Fibroblast of pulmonary artery (primary cell): ENCODE data around the gene NAT9.

Experiments
- DNase-seq: peaks from one replicate; pipeline ENCODE4 v3.0.0-alpha.2; 2010; ENCODE audit warnings: low read depth
- H3K4me3 ChIP-seq: replicated peaks from 2 replicates; pipeline ENCODE4 v1.5.1; 2011; ENCODE audit warnings: low read depth, mild to moderate bottlenecking, control low read depth, low read length, moderate library complexity
- CTCF ChIP-seq: IDR thresholded peaks from 2 replicates; pipeline ENCODE4 v1.5.1; 2011; ENCODE audit warnings: mild to moderate bottlenecking, control low read depth, low read length, inconsistent platforms; ENCODE audit errors: missing control alignments

Gene NAT9

GRCh38 chr17:74768763-74769114, 7.4 kb downstream of the NAT9 start:
- TF ChIP-seq CTCF, result no peak
- no peak for DNase-seq
- H3K4me3 ChIP-seq, result no peak overlapping the region

GRCh38 chr17:74768069-74768762, 7.9 kb downstream of the NAT9 start:
- no peak overlapping the region for H3K4me3 ChIP-seq
- peak; percentile 53 for DNase-seq
- no peak for TF ChIP-seq CTCF

DNA sequence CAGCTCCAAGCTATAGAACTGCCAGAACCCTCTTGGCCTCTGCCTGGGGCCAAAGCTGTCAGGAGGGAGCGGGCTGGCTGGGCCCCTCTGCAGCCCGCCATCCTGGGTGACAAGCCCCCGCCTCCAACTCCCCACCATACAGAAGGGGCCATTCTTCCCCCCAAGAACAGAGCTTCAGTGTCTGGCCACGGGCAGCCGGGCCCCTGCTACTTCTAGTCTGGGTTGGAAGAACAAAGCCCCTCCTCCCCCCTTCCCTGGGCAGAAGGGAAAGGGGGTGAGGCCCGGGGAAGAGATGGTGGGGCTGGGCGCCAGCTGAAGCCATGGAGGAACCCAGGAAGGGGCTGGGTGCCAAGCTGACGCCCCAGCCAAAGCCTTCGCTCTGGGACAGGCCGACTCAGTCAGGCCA, 9.0 kb downstream of the NAT9 start:
- no peak for DNase-seq
- H3K4me3 ChIP-seq, result no peak overlapping the region
- no peak for TF ChIP-seq CTCF

DNA sequence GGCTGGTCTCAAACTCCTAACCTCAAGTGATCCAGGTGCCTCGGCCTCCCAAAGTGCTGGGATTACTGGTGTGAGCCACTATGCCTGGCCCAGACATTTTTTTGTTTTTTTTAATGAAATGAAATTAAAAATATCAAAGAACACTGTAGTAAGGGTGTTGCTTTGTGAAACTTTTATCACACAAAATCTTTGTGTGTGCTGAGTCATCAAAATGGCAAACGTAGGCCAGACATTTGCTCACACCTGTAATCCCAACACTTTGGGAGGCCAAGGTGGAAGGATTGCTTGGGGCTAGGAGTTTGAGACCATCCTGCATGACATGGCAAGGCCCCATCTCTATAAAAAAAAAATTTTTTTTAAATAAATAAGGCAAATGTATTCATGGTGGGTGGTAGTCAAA, 9.7 kb downstream of the NAT9 start:
- TF ChIP-seq CTCF, result no peak
- H3K4me3 ChIP-seq, result no peak overlapping the region
- no peak for DNase-seq

DNA sequence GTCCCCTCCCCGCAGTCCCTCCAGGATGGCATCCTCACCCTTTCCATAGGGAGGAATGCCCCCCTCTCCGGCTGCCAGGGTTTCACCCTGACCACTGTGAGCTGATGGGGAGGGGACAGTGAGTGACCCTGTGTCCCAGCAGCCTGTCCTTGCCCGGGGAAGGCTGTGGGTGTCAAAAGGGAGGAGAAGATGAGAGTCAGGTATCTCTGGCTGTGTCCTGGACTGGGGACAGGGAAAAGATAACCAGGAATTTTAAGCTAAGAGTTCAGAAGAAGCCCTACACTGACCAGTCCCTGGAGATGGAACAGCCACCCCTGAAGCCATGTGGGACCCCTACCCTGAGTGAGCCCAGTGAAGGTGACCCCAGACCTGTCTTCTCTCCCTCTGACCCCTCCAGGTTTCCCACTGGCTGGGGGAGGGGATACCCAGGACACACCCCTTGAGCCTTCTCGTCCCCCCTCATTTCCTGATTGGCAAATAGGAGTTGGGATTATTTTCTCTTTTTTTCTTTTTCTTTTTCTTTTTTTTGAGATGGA, 11.3 kb downstream of the NAT9 start:
- no peak for TF ChIP-seq CTCF
- H3K4me3 ChIP-seq, result no peak overlapping the region
- no peak for DNase-seq

DNA sequence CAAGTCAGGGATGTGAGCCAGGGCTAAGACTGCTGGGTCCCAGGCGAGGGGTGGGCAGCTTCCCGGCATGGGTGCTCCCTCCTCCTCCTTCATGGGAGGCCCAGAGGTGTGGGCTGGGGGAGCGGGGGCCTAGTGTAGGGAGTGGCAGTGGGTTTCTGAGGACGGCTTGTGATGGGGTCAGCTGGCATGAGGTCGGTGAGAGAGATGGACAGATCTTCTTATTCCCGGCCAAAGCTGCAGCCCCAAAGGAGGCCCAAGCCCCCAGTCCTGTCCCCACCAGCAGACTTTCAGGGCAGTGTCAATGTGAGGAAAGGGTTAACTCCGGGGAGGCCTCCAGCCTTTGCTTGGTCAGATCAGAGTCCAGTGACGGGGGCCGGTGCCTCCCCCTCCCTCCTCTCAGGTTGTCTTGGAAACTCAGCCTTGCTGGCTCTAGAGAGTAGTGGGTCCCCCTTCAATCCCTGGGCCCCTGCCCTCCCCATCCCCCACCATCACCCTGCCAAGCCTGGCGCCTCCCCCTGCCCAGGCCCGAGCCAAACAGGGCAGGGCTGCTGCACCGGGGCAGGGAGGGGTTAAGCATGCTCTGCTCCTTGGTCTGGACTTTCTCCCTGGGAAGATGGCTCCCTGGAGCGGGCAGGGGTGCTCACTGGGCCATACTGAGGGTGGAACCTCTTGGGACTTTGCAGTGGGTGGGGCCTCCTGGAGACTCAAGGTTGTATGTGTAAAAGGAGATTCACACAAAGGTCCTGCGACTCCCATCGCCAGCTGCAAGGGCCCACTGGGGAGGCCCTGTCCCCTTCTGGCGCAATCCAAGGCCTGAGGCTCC, 12.4 kb downstream of the NAT9 start:
- no peak overlapping the region for H3K4me3 ChIP-seq
- DNase-seq, result no peak
- TF ChIP-seq CTCF, result no peak
